Measurements from ENCODE around the gene CYP19A1.

- no peak for TF ChIP-seq CTCF (IDR thresholded peaks at IDR 0.05)
- TF ChIP-seq POLR2A (IDR thresholded peaks at IDR 0.05): no peak
- no peak for TF ChIP-seq POLR2AphosphoS5 (IDR thresholded peaks at IDR 0.05)
Measured at GRCh38 chr15:51172193-51172592, 166.2 kb downstream of the CYP19A1 start.
